ENCODE data around the gene COX5B. TPM values are rescaled to one million over a fixed set of nuclear protein-coding genes. Genes with fewer than 3 reads are reported as not detected.

Gene COX5B
- total RNA-seq, 6 experiments from 2014 or later = 162 to 215 (median 182) TPM

DNA sequence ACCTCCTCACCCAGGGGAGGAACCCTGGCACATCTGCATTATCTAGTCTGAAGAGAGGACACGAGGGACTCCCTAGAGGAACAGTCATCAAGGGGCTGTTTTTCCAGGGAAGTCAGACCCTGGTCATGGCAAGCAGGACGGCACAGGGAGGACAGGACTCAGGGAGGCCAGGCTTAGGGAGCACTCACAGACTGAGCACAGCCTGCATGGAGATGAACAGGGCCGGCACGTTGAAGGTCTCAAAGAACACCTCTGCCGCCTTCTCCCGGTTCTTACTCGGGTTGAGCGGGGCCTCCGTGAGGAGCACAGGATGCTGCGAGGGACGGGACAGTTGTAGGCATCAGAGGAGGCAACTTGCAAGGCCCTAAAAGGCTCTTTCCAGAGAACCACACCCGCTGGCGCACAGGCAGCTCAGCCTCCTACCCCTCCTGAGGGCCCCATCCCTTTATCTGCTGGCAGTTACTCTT is 12.9 kb downstream of the COX5B start:
- H3K4me3 Mint-ChIP-seq = no peak overlapping the region
- peaks cover 6% of the 10 kb centered on the region for H3K27me3 Mint-ChIP-seq (ENCODE audit: insufficient read depth)
- peaks cover 28% of the 10 kb centered on the region for H3K36me3 Mint-ChIP-seq (ENCODE audit: low read depth)
- no peak for DNase-seq
- TF ChIP-seq, protein P1, sequence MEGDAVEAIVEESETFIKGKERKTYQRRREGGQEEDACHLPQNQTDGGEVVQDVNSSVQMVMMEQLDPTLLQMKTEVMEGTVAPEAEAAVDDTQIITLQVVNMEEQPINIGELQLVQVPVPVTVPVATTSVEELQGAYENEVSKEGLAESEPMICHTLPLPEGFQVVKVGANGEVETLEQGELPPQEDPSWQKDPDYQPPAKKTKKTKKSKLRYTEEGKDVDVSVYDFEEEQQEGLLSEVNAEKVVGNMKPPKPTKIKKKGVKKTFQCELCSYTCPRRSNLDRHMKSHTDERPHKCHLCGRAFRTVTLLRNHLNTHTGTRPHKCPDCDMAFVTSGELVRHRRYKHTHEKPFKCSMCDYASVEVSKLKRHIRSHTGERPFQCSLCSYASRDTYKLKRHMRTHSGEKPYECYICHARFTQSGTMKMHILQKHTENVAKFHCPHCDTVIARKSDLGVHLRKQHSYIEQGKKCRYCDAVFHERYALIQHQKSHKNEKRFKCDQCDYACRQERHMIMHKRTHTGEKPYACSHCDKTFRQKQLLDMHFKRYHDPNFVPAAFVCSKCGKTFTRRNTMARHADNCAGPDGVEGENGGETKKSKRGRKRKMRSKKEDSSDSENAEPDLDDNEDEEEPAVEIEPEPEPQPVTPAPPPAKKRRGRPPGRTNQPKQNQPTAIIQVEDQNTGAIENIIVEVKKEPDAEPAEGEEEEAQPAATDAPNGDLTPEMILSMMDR (IDR thresholded peaks at IDR 0.05) = no peak
- no peak overlapping the region for H3K27ac Mint-ChIP-seq
- H3K4me1 Mint-ChIP-seq (ENCODE audit: low read depth) = peaks cover 23% of the 10 kb centered on the region
- H3K9me3 Mint-ChIP-seq = peaks cover 9% of the 10 kb centered on the region

DNA sequence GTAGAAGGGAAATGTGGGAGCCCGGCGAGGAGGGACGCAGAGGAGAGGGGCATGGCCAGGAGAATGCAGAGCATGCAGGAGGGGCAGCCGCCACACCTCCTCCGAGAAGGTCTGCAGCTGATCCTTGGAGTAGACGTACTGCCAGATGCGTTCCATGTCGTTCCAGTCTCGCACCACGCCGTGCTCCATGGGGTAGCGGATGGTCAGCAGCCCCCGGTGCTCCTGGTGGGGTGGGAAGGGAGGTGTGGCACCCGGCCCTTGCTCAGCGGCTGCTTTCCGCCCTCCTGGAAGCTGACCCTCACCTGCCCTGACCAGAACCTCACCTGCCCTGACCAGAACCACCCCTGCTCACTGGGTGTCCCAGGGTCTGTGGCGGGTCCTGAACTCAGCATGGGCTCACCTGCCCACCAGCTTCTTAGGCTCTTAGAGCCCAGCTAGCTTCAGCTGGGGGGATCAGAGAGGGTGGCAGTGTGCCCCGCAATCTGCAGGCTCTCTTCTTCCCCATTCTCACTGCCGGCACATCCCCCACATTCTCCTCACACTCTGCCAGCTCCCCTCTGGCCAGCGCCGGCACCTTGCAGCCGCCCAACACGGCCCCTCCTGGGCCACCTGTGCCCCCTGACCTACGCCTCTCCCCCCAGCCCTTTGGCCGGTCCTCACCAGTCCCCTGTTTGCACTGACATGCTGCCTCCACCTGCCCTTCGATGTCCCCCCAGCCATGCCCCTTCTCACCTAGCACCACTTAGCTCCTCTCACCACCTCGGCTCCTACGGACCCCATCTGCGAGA is 13.6 kb downstream of the COX5B start:
- TF ChIP-seq, protein P1 (IDR thresholded peaks at IDR 0.05) = no peak
- Mint-ChIP-seq H3K36me3 (ENCODE audit: low read depth) (peaks cover 21% of the 10 kb centered on the region), H3K27ac (no peak overlapping the region), H3K27me3 (ENCODE audit: insufficient read depth) (peaks cover 6% of the 10 kb centered on the region), H3K4me3 (no peak overlapping the region), H3K9me3 (peaks cover 2% of the 10 kb centered on the region; the same call in 1 of the 2 replicates), H3K4me1 (ENCODE audit: low read depth) (peaks cover 23% of the 10 kb centered on the region)
- DNase-seq = no peak

DNA sequence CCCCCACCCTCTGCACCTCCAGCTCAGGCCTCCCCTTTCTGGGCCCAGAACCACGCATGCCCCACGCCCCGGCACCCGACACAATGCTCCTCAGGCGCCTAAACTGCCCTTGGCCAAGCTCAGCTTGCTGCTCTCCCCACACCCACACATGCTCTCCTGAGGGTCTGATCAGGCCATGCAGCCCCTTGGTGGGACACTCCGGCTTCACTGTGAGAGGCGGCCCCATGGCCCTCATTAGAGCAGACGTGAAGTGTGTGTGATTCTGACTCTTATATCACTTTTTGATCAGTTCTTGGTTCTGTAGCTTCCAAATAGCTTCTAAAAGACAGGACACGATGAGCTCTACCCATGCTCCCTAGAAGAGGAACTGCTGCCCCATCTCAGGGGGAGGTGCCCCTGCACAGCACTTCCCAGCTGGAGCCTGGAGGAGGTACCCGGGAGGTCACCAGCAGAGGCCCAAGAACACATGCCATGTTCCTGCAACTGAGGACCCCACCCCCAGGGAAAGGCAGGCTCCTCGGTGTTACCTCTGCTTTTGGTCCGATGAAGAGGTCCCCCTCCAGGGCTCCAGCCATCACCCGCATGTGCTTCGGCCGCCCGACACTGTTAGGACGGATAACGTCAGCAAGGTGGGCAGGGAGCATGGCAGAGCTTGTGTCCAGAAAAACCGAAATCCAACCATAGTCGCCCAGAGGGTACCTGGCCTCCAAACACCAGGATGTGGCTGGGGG is 14.3 kb downstream of the COX5B start:
- peaks cover 30% of the 10 kb centered on the region for H3K4me1 Mint-ChIP-seq (ENCODE audit: low read depth)
- DNase-seq = no peak
- no peak overlapping the region for H3K4me3 Mint-ChIP-seq
- H3K36me3 Mint-ChIP-seq (ENCODE audit: low read depth) = peaks cover 14% of the 10 kb centered on the region
- no peaks in the 10 kb centered on the region for H3K9me3 Mint-ChIP-seq
- H3K27ac Mint-ChIP-seq = no peak overlapping the region
- TF ChIP-seq, protein P1 (IDR thresholded peaks at IDR 0.05) = no peak
- peaks cover 6% of the 10 kb centered on the region for H3K27me3 Mint-ChIP-seq (ENCODE audit: insufficient read depth)

DNA sequence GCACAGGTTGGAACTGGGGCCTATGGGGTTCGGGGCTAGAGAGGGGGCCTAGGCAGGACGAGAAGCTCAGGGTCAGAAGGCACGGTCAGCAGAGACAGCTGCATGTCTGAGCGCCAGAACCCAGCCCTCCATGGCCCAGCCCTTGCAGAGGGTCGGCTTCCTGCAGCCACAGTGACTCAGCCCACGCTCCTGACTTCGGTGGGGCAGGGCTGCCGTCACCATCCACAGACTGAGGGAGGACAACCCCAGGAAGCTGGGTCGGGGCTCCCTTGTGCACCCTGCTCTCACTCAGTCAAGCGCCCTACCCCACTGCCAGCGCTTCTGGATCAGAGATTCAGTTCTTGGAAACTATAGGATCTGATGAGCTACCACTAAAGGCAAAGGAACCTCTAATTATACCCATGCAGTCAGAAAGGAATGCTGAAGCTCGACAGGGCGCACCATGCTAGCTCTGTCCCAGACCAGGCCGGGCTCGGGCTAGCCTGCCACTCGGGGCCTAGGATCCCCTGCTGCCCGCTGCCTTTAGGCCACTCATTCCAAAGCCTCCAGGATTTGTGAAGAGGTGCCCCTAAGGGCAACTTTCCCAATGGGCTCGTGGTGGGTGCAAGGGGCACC is 15.0 kb downstream of the COX5B start:
- Mint-ChIP-seq H3K36me3 (ENCODE audit: low read depth) (peaks cover 9% of the 10 kb centered on the region; the same call in 1 of the 2 replicates), H3K4me3 (no peak overlapping the region), H3K27me3 (ENCODE audit: insufficient read depth) (peaks cover 6% of the 10 kb centered on the region), H3K4me1 (ENCODE audit: low read depth) (peaks cover 31% of the 10 kb centered on the region), H3K9me3 (no peaks in the 10 kb centered on the region), H3K27ac (peak overlapping the region; percentile 59)
- no peak for DNase-seq
- TF ChIP-seq, protein P1 (IDR thresholded peaks at IDR 0.05) = no peak

DNA sequence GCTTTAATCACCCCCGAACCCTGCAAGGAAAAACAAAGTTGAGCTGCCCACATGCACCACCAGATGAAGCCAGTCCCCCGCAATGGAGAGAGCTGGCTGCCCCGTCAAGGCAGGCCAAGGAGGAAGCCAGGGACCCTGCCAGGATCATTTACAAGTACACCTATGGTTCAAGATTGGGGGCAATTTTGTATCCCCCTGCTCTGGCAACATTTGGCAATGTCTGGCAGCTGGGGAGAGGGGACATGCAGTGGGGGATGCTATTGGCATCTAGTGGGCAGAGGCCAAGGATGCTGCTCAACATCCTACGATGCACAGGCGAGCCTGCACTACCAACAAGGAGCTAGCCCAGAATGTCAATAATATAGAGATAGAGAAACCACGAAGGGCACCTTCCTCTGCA is 16.1 kb downstream of the COX5B start:
- H3K4me1 Mint-ChIP-seq (ENCODE audit: low read depth) = peaks cover 31% of the 10 kb centered on the region
- no peaks in the 10 kb centered on the region for H3K9me3 Mint-ChIP-seq
- 0 out of 2 replicates have a peak, but pooled peaks cover 5% of the 10 kb centered on the region for H3K36me3 Mint-ChIP-seq (ENCODE audit: low read depth)
- H3K27me3 Mint-ChIP-seq (ENCODE audit: insufficient read depth) = peaks cover 6% of the 10 kb centered on the region
- peak overlapping the region; percentile 91 for H3K4me3 Mint-ChIP-seq
- peak overlapping the region; percentile 96 for H3K27ac Mint-ChIP-seq
- TF ChIP-seq, protein P1 (IDR thresholded peaks at IDR 0.05) = no peak
- DNase-seq = no peak
